Osteocyte (in vitro differentiated cells): ENCODE results near the gene MARVELD2. TPM values are rescaled to one million over a fixed set of nuclear protein-coding genes. Genes with fewer than 3 reads are reported as not detected.

ENCODE experiments used
- DNase-seq: peaks from one replicate; pipeline ENCODE4 v3.0.0; 2021; ENCODE audit warnings: mixed read lengths; ENCODE audit not compliant: unreplicated experiment; ENCODE audit errors: extremely low spot score
- H3K27ac Mint-ChIP-seq: one replicate; pipeline ENCODE4 v1.8.0; 2021; ENCODE audit warnings: mild to moderate bottlenecking, mixed read lengths; ENCODE audit not compliant: unreplicated experiment
- H3K27me3 Mint-ChIP-seq: one replicate; pipeline ENCODE4 v1.8.0; 2021; ENCODE audit warnings: mixed read lengths; ENCODE audit not compliant: unreplicated experiment
- H3K36me3 Mint-ChIP-seq: one replicate; pipeline ENCODE4 v1.8.0; 2021; ENCODE audit warnings: mixed read lengths; ENCODE audit not compliant: unreplicated experiment
- H3K4me1 Mint-ChIP-seq: one replicate; pipeline ENCODE4 v1.8.0; 2021; ENCODE audit warnings: mixed read lengths; ENCODE audit not compliant: unreplicated experiment
- H3K4me3 Mint-ChIP-seq: one replicate; pipeline ENCODE4 v1.8.0; 2021; ENCODE audit warnings: mild to moderate bottlenecking, moderate library complexity, mixed read lengths; ENCODE audit not compliant: unreplicated experiment
- H3K9me3 Mint-ChIP-seq: one replicate; pipeline ENCODE4 v1.8.0; 2021; ENCODE audit warnings: mixed read lengths; ENCODE audit not compliant: unreplicated experiment
- total RNA-seq: library from RNA; stranded (reverse); gene quantifications from 2 replicates; pipeline ENCODE4 v1.2.1, GENCODE V29; 2021
- TF ChIP-seq, protein P1 (sequence below): fragments of 200-600 bp; sonication (generic); IDR thresholded peaks from 2 replicates; pipeline ENCODE4 v1.5.0; 2021; ENCODE audit warnings: antibody characterized with exemption, mild to moderate bottlenecking, moderate library complexity

The MARVELD2 gene
- total RNA-seq, 1 donor from 2014 or later: 0.38 TPM

DNA sequence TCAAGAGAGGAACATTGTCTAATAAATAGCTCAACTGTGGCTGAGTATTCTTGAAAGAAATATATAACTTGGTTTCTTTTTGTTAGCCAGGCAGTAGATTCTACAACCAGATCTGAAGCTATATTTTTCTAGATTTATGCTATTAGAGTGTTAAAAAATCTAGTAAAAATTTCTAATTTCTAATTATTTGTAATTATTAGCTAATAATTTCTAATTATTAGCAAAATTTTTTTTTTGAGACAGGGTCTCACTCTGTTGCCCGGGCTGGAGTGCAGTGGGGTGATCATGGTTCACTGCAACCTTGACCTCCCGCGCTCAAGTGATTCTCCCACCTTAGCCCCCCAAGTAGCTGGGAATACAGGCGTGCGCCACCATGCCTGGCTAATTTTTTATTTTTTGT, 42.5 kb upstream of the MARVELD2 start:
- no peaks in the 10 kb centered on the region for H3K27me3 Mint-ChIP-seq
- peak overlapping the region; percentile 19 for H3K4me3 Mint-ChIP-seq
- H3K27ac Mint-ChIP-seq: no peak overlapping the region
- peaks cover 14% of the 10 kb centered on the region for H3K36me3 Mint-ChIP-seq
- H3K9me3 Mint-ChIP-seq: no peaks in the 10 kb centered on the region
- peaks cover 27% of the 10 kb centered on the region for H3K4me1 Mint-ChIP-seq
- DNase-seq: no peak
- TF ChIP-seq, protein P1, sequence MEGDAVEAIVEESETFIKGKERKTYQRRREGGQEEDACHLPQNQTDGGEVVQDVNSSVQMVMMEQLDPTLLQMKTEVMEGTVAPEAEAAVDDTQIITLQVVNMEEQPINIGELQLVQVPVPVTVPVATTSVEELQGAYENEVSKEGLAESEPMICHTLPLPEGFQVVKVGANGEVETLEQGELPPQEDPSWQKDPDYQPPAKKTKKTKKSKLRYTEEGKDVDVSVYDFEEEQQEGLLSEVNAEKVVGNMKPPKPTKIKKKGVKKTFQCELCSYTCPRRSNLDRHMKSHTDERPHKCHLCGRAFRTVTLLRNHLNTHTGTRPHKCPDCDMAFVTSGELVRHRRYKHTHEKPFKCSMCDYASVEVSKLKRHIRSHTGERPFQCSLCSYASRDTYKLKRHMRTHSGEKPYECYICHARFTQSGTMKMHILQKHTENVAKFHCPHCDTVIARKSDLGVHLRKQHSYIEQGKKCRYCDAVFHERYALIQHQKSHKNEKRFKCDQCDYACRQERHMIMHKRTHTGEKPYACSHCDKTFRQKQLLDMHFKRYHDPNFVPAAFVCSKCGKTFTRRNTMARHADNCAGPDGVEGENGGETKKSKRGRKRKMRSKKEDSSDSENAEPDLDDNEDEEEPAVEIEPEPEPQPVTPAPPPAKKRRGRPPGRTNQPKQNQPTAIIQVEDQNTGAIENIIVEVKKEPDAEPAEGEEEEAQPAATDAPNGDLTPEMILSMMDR: no peak

DNA sequence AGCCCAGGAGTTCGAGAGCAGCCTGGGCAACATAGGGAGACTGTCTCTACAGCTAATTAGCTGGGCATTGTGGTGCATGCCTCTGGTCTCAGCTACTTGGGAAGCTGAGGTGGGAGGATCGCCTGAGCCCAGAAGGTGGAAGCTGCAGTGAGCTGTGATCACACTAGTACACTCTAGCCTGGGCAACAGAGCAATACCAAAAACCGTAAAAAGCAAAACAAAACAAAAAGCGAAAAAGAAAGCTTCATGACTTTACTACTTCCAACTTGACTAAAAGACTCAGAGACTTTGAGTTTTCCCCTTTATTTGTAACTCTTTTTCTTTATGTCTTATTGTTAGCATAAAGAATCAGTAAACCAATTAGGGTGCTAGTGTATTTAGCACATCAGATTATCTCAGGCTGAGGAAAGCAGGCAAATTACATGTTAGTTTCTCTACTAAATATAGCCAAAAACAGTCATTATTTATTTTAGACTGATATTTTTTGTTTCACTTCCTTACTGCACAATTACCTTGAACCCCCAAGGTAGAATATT, 39.9 kb upstream of the MARVELD2 start:
- DNase-seq: no peak

DNA sequence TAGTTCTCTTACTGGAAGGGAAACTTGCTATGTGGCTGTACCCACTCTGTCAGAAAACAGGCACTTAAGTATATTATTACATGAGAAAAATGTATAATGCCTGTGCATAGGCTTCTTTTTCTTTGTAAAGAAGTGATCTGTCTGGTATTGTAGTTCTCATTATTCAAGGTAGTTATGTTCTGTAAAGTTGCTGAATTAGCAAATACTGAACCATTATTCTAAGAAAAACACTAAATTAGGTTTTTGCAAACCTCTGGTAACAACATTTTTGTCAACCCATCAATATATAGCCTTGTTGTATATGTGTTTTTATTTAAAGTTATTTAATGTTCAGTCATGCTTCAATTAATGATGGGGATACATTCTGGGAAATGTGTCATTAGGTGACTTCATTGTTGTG, 36.5 kb upstream of the MARVELD2 start:
- H3K4me1 Mint-ChIP-seq: no peaks in the 10 kb centered on the region
- no peak for DNase-seq
- no peaks in the 10 kb centered on the region for H3K27me3 Mint-ChIP-seq
- H3K9me3 Mint-ChIP-seq: no peaks in the 10 kb centered on the region
- H3K36me3 Mint-ChIP-seq: peaks cover 29% of the 10 kb centered on the region
- no peak overlapping the region for H3K4me3 Mint-ChIP-seq
- no peak overlapping the region for H3K27ac Mint-ChIP-seq
- TF ChIP-seq, protein P1: no peak

More for the DNA sequence above, 39.9 kb upstream of the MARVELD2 start:
- TF ChIP-seq, protein P1: no peak
- Mint-ChIP-seq H3K4me1 (peaks cover 17% of the 10 kb centered on the region), H3K36me3 (peaks cover 14% of the 10 kb centered on the region), H3K27me3 (no peaks in the 10 kb centered on the region), H3K4me3 (no peak overlapping the region), H3K27ac (no peak overlapping the region), H3K9me3 (no peaks in the 10 kb centered on the region)

DNA sequence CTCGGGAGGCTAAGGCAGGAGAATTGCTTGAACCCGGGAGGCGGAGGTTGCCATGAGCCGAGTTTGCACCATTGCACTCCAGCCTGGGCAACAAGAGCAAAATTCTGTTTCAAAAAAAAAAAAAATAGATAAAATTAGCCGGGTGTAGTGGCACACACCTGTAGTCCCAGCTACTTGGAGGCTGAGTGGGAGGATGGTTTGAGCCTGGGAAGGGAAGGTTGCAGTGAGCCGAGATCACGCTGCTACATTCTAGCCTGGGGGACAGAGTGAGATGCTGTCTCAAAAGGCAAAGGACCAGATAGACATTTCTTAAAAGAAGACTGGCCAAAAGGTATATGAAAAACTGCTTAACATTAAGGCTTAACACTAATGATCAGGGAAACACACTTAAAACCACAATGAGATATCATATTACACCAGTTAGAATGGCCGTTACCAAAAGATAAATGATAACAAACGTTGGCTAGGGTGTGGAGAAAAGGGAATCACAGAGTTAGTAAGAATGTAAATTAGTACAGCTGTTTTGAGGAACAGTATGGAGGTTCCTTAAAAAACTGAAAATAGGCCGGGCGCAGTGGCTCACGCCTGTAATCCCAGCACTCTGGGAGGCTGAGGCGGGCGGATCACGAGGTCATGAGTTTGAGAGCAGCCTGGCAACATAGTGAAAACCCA, 10.1 kb upstream of the MARVELD2 start:
- Mint-ChIP-seq H3K9me3 (no peaks in the 10 kb centered on the region), H3K36me3 (peaks cover 34% of the 10 kb centered on the region), H3K27ac (no peak overlapping the region), H3K4me1 (no peaks in the 10 kb centered on the region), H3K4me3 (no peak overlapping the region), H3K27me3 (no peaks in the 10 kb centered on the region)
- TF ChIP-seq, protein P1: no peak
- no peak for DNase-seq

DNA sequence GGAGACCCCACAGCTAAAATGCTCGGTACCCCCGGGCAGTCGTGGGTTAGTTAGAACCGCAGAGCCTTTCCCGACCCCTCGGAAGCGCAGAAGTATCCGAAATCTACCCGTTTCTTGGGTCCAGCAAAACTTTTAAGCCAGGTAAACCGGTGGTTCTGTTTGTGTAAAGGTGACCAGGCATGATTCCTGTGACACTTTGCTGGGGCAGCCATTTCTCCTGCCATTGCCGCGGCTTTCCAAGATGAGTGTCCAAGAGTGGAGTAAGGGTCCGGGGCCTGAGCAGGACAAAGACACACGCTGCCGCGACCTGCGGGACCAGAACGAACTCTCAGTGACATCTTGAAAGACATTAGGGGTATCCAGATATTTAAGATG, 655 bp downstream of the MARVELD2 start:
- no peaks in the 10 kb centered on the region for H3K9me3 Mint-ChIP-seq
- no peak overlapping the region for H3K27ac Mint-ChIP-seq
- DNase-seq: no peak
- no peak overlapping the region for H3K4me3 Mint-ChIP-seq
- TF ChIP-seq, protein P1: no peak
- peaks cover 20% of the 10 kb centered on the region for H3K36me3 Mint-ChIP-seq
- no peaks in the 10 kb centered on the region for H3K27me3 Mint-ChIP-seq
- H3K4me1 Mint-ChIP-seq: no peaks in the 10 kb centered on the region
